Esophagus muscularis mucosa (tissue), 4 donors: ENCODE measurements around the gene CNGA1. TPM values are rescaled to one million over a fixed set of nuclear protein-coding genes. Genes with fewer than 3 reads are reported as not detected.

Source experiments
- DNase-seq: peaks from one replicate; pipeline ENCODE4 v3.0.0-alpha.2; 2017; ENCODE audit errors: extremely low spot score
- H3K27ac ChIP-seq, 4 donors: fragments of 200-600 bp; sonication (generic); replicated peaks in 1 of 4; 1 replicate in 3 of 4; 2 replicates in 1 of 4; pipeline ENCODE4 v1.5.1; 2016 to 2019; ENCODE audit warnings: mild to moderate bottlenecking in 1 of 4
- H3K27me3 ChIP-seq, 4 donors: fragments of 200-600 bp; sonication (generic); one replicate each; pipeline versions ENCODE4 v1.5.1 to v1.6.0; 2016 to 2019
- H3K36me3 ChIP-seq, 4 donors: fragments of 200-600 bp; sonication (generic); one replicate each; pipeline ENCODE4 v1.5.1; 2016 to 2019
- H3K4me1 ChIP-seq, 4 donors: fragments of 200-600 bp; sonication (generic); one replicate each; pipeline ENCODE4 v1.5.1; 2016 to 2019
- H3K4me3 ChIP-seq, 4 donors: fragments of 200-600 bp; sonication (generic); 1 replicate in 2 of 4; 2 replicates in 2 of 4; pipeline ENCODE4 v1.5.1; 2016 to 2019; ENCODE audit warnings: mild to moderate bottlenecking in 4 of 4, moderate library complexity in 1 of 4
- H3K9me3 ChIP-seq, 4 donors: fragments of 200-600 bp; sonication (generic); 1 replicate in 3 of 4; 2 replicates in 1 of 4; pipeline ENCODE4 v1.5.1; 2016 to 2019
- CTCF ChIP-seq, 3 experiments: fragments of 200-600 bp in 2 of 3; fragments of 450-650 bp in 1 of 3; sonication (generic) in 2 of 3; IDR thresholded peaks; one replicate each; pipeline ENCODE4 v1.5.1; 2017 to 2019; ENCODE audit warnings: antibody characterized with exemption in 3 of 3, mild to moderate bottlenecking in 2 of 3, moderate library complexity in 1 of 3
- EP300 ChIP-seq: sonication (generic); formaldehyde crosslinking; IDR thresholded peaks from one replicate; pipeline ENCODE4 v1.6.1; 2017; ENCODE audit warnings: antibody characterized with exemption
- POLR2A ChIP-seq: fragments of 450-650 bp; IDR thresholded peaks from one replicate; pipeline ENCODE4 v1.6.1; 2017; ENCODE audit warnings: antibody characterized with exemption, moderate library complexity, mild to moderate bottlenecking, low read depth
- POLR2AphosphoS5 ChIP-seq, 2 donors: sonication (generic); formaldehyde crosslinking; IDR thresholded peaks; one replicate each; pipeline ENCODE4 v1.6.1; 2017; ENCODE audit warnings: antibody characterized with exemption in 2 of 2
- WGBS: methylation state at CpG from one replicate; pipeline ENCODE4 v1.1.5; 2018; 5-methylcytosine and 5-hydroxymethylcytosine counted together
- intact Hi-C: fragments of 100-400 bp; cut with DNase I; formaldehyde crosslinking; loops from one replicate; pipeline ENCODE4 v1.15.1; 2023
- total RNA-seq, 4 donors: library from RNA; depleted of rRNA; stranded (reverse); fragments of >200 nt; gene quantifications; one replicate each; pipeline versions ENCODE4 v1.1.0 to v1.2.1, GENCODE V29; 2016

CNGA1 gene
- total RNA-seq, 4 donors from 2014 or later: 0.33 to 4.0 TPM; not detected in 2

DNA sequence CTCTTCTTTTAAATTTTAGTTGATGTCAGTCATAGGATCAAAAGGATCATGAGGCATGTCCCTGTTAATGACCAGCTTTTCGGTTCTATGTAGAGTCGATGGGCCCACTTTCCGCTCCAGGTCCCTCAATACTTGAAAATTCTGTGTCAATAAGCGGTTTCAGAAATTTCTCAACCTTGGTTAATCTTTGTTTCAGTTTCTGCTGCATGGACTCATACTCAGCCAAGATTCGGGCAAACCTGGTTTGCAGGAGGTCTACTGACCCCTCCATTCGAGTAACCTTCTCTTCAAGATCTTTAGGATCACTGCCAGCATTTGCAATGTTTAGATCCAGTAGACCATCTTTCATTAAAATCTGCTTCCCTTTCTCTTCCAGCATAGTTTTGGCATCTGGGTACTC, 80.1 kb downstream of the CNGA1 start:
- no peaks in the 10 kb centered on the region for H3K36me3 ChIP-seq
- H3K4me1 ChIP-seq: peaks cover 0 to 3% (median 0%) of the 10 kb centered on the region in 4 donors
- no peaks in the 10 kb centered on the region for H3K9me3 ChIP-seq
- 91% methylated on average over 6 of the region's 6 CpGs for WGBS
- DNase-seq: no peak
- intact Hi-C loops: no loop called here
- no peak for TF ChIP-seq POLR2A
- no peak for TF ChIP-seq POLR2AphosphoS5 (IDR thresholded peaks at IDR 0.05)
- no peak for TF ChIP-seq CTCF (IDR thresholded peaks at IDR 0.05)
- TF ChIP-seq EP300: no peak
- no peak overlapping the region for H3K27ac ChIP-seq
- H3K4me3 ChIP-seq: no peak overlapping the region
- H3K27me3 ChIP-seq: no peaks in the 10 kb centered on the region

- no peak for DNase-seq
- TF ChIP-seq POLR2A (no peak), CTCF (IDR thresholded peaks at IDR 0.05) (peak; percentile 60 to 67 (median 65))
- Histone ChIP-seq H3K9me3 (no peaks in the 10 kb centered on the region), H3K4me3 (no peak overlapping the region), H3K27ac (no peak overlapping the region), H3K36me3 (no peaks in the 10 kb centered on the region), H3K4me1 (peaks cover 0 to 3% (median 0%) of the 10 kb centered on the region in 4 donors), H3K27me3 (no peaks in the 10 kb centered on the region)
- intact Hi-C loops: loop anchor here (2.0 to 5.0 kb wide), 2 partner anchors 252 to 265 kb away; no protein-coding TSS in a partner anchor
- WGBS: 2% methylated on average over 4 of the region's 4 CpGs
Measured at GRCh38 chr4:47933840-47934239, 82.6 kb downstream of the CNGA1 start.

DNA sequence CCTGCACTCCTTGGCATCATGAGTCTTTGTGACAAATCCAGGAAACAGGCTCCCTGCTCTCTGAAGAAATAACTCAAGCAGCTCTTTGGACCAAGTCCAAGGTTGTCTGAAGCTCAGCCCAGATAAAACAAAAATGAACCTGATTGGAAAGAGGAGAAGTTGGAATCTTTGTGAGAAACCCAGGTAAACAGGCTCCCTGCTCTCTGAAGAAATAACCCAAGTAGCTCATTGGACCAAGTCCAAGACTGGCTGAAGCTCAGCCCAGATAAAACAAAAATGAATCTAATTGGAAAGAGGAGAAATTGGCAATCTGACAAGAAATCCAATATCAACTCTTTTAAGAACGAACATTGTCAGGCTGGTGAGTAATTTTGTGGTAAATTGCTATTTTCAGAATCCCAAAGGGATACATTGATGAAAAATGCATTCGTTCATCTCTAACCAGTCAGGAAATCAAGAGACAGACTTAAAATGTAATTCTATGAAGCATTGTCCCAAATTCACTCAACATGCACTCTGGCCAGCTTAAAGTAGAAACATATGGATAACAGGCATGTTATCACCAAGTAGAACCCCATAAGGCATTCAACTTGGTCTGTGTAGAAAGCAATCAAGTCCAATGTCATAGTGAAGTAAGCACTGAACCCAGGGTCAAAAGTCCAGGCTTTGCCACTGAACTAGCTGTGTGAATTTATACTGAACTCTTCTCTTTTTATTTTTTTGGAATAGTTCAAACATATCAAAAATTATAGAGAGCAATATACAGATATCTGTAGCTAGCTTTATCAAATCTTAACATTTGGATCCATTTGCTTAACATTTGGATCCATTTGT, 85.3 kb downstream of the CNGA1 start:
- no peak for DNase-seq
- no peaks in the 10 kb centered on the region for H3K27me3 ChIP-seq
- TF ChIP-seq EP300: no peak
- no peak for TF ChIP-seq CTCF (IDR thresholded peaks at IDR 0.05)
- TF ChIP-seq POLR2A: no peak
- TF ChIP-seq POLR2AphosphoS5 (IDR thresholded peaks at IDR 0.05): no peak
- WGBS: 34% methylated on average over 2 of the region's 2 CpGs
- intact Hi-C loops: loop anchor here (5.0 kb wide), 1 partner anchor 249 kb away; no protein-coding TSS in a partner anchor
- no peaks in the 10 kb centered on the region for H3K9me3 ChIP-seq
- H3K36me3 ChIP-seq: no peaks in the 10 kb centered on the region
- no peak overlapping the region for H3K4me3 ChIP-seq
- H3K27ac ChIP-seq: no peak overlapping the region
- H3K4me1 ChIP-seq: peaks cover 0 to 10% (median 7%) of the 10 kb centered on the region in 4 donors

DNA sequence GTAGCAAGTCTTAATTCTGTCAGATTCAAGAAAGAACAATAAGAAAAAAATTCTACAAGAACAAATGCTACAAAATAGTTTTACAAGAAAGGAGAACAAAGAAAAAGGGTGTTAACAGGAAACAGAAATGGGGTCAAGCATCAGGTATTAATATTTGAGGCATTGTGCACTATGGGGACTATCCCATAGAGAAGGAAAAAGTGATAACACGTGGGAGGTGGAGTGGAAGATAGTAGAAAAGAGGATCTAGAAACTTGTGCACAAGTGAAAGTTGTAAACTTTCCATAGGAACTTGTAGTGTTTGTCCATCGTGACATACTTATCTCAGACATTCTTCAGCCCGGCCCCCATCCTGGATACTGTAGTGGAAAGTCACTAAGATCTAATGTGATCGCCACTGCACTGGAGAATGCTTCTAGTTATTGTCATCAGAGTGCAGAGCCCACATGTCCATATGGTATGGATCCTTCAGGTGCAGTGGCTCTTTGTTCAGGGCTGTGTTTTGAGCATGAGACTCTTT, 86.7 kb downstream of the CNGA1 start:
- intact Hi-C loops: loop anchor here (5.0 kb wide), 1 partner anchor 247 kb away; no protein-coding TSS in a partner anchor
- Histone ChIP-seq H3K9me3 (no peaks in the 10 kb centered on the region), H3K27ac (no peak overlapping the region), H3K27me3 (peaks cover 0 to 4% (median 0%) of the 10 kb centered on the region in 4 donors), H3K4me3 (no peak overlapping the region), H3K4me1 (peaks cover 0 to 10% (median 7%) of the 10 kb centered on the region in 4 donors), H3K36me3 (no peaks in the 10 kb centered on the region)
- 81% methylated on average over 4 of the region's 4 CpGs for WGBS
- TF ChIP-seq POLR2AphosphoS5 (IDR thresholded peaks at IDR 0.05) (no peak), CTCF (IDR thresholded peaks at IDR 0.05) (no peak), EP300 (no peak), POLR2A (no peak)
- no peak for DNase-seq
